Measurements from ENCODE around the gene APBB2. TPM values are rescaled to one million over a fixed set of nuclear protein-coding genes. Genes with fewer than 3 reads are reported as not detected.

Gene APBB2
- total RNA-seq, 1 donor from 2014 or later = 1.7 TPM

DNA sequence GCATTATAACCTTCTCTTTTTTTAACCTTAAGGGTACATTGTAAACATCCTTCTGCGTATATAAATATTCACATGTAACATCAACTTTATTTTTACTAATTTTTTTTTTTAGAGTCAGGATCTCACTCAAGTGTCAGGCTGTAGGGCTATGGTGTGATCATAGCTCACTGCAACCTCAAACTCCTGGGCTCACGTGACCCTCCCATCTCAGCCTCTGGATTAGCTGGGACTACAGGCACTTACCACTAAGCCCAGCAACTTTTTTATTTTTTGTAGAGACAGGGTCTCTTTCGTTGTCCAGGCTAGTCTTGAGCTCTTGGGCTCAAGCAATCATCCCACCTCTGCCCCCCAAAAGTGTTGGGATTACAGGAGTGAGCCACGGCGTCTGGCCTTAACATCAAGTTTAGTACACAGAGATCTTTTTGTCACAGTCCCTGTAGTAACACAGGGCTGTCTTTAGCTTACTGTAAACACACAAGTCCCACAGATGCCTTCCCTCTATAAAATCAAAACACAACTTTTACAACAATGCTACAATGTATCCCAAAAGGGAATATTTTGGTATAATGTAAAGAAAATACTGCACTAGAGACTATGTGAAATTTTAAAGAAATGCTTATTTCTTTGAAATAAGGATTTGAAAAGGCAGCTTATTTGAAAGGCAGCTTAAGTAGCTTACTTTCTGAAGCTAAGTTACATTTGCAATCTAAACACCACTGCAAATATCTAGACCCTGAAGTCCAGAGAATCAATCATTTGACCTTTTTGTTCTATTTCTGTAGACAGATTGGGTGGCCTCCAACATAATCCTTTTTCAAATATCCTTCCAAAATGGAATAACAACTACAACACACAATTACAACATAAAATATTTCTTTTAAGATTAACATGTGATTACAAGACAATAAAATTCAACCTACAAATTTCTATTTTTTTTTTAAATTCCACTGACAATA, 116.0 kb downstream of the APBB2 start:
- DNase-seq = no peak
- H3K36me3 Mint-ChIP-seq (ENCODE audit: low read depth) = no peaks in the 10 kb centered on the region

DNA sequence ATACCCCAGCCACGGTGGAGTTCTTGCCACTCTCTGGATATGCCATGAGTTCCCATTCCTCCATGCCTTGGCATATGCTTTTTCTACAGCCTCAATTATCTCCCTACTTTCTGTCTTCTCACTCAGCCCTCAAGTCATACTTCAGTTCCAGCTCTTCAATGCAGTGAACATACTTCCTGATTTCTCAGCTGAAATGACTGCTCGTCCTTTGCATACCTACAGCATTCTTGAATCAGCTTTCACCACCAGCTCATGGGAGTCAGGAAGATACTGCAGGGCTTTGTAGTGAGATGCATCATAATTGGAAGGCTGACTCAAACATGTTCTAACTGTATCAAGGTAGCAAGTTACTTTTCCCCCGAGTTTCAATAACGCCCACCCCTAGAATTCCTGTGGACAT, 118.4 kb downstream of the APBB2 start:
- intact Hi-C loops (cut with micrococcal nuclease) = no loop called here
- DNase-seq = no peak
- H3K36me3 Mint-ChIP-seq (ENCODE audit: low read depth) = no peaks in the 10 kb centered on the region
- no peaks in the 10 kb centered on the region for H3K9me3 Mint-ChIP-seq
- no peak overlapping the region for H3K27ac Mint-ChIP-seq
- no peak overlapping the region for H3K4me3 Mint-ChIP-seq
- H3K27me3 Mint-ChIP-seq = no peaks in the 10 kb centered on the region
- no peaks in the 10 kb centered on the region for H3K4me1 Mint-ChIP-seq

More for the DNA sequence above, 116.0 kb downstream of the APBB2 start:
- Mint-ChIP-seq H3K4me1 (no peaks in the 10 kb centered on the region), H3K27me3 (no peaks in the 10 kb centered on the region), H3K4me3 (no peak overlapping the region), H3K27ac (no peak overlapping the region), H3K9me3 (no peaks in the 10 kb centered on the region)
- intact Hi-C loops (cut with micrococcal nuclease) = no loop called here

DNA sequence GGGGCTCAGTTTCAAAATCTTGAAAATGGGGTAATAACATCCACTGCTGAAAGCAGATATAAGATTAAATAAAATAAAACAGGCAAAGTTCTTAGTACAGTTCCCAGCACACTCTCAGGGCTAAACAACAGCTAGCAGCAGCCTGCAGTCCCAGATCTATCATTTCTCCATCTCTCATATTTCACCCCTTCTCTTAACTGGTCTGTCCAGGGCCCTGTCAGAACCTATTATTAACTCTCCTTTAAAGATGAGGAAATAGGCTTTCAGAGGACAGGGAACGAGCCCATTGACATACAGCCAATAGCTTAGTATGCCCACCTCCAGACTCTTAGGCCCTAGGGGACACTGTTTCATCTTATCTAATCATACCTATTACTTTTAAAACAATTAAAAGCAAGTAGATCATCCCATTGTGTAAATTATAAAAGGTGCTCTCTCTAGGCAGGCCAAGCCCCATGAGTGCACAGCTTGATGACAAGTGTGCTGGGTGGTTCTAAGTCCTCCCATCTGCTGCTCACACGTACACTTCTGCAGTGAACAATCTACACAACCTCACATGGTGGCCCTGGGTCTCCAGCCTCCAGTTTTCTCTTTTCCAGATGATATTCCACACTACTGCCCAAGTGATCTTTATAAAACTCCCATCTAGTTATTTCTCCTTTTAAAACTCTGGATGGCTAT, 119.0 kb downstream of the APBB2 start:
- H3K4me3 Mint-ChIP-seq = no peak overlapping the region
- H3K36me3 Mint-ChIP-seq (ENCODE audit: low read depth) = no peaks in the 10 kb centered on the region
- H3K4me1 Mint-ChIP-seq = no peaks in the 10 kb centered on the region
- intact Hi-C loops (cut with micrococcal nuclease) = no loop called here
- DNase-seq = no peak
- H3K9me3 Mint-ChIP-seq = no peaks in the 10 kb centered on the region
- no peaks in the 10 kb centered on the region for H3K27me3 Mint-ChIP-seq
- H3K27ac Mint-ChIP-seq = no peak overlapping the region

DNA sequence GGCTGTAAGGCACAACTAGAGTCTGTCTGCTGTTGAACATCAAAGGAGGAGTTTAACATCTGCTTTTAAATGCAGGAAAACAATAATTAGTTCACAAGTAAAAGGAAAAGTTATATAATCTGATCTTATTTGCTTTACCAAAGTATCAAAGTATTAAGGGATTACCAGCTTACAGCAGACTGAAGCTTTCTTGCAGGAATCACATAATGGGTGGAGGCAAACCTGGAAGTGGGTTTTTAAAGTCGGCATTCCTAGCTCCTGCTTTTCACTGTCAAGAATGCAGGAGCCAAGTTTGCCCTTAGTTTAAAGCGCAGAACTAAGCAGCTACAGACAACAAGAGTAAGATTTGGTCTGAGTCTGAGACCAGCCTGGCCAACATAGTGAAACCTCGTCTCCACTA, 122.2 kb downstream of the APBB2 start:
- no peak overlapping the region for H3K4me3 Mint-ChIP-seq
- no peak overlapping the region for H3K27ac Mint-ChIP-seq
- H3K9me3 Mint-ChIP-seq = no peaks in the 10 kb centered on the region
- no peak for DNase-seq
- H3K27me3 Mint-ChIP-seq = no peaks in the 10 kb centered on the region
- H3K4me1 Mint-ChIP-seq = no peaks in the 10 kb centered on the region
- intact Hi-C loops (cut with micrococcal nuclease) = no loop called here
- H3K36me3 Mint-ChIP-seq (ENCODE audit: low read depth) = no peaks in the 10 kb centered on the region

DNA sequence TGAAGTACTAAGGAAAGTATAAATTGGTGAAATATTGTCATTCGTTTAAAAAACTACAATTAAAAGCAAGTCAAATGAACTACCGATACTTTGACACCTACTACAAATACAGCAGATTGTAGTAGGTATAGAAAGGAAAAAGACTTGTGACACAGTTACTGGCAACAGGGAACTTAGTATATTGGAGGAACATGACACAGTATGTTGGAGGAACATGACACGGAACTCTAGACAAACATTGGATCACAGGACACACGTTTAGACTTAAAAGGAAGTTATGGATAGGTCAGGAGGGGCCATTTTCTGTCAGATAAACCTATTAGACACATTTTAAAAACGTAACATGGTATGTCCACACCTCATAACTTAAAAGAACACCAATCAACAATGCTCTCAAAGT, 132.5 kb downstream of the APBB2 start:
- Mint-ChIP-seq H3K9me3 (peaks cover 4% of the 10 kb centered on the region), H3K4me1 (no peaks in the 10 kb centered on the region), H3K4me3 (no peak overlapping the region), H3K27me3 (peaks cover 2% of the 10 kb centered on the region), H3K36me3 (ENCODE audit: low read depth) (no peaks in the 10 kb centered on the region), H3K27ac (no peak overlapping the region)
- no peak for DNase-seq
- intact Hi-C loops (cut with micrococcal nuclease) = no loop called here

DNA sequence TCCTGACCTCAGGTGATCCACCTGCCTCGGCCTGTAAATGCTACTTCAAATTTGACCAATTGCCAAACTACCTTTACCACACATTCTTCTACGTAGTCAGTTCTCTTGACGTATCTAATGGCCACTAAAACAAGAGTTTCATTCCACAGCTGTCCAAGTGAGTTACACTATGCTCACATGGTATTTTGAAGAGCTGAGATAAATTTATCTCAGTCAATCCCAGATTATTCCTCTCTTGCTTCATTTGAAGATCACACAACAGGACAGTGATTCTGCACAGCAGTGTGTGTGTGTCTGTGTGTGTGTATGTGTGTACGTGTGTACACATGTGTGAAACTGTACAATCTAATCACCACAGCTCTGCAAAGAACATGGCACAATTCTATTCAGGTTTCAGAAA, 133.4 kb downstream of the APBB2 start:
- DNase-seq = no peak
- H3K36me3 Mint-ChIP-seq (ENCODE audit: low read depth) = no peaks in the 10 kb centered on the region
- H3K27ac Mint-ChIP-seq = no peak overlapping the region
- H3K4me3 Mint-ChIP-seq = no peak overlapping the region
- intact Hi-C loops (cut with micrococcal nuclease) = no loop called here
- H3K27me3 Mint-ChIP-seq = no peaks in the 10 kb centered on the region
- peaks cover 2% of the 10 kb centered on the region for H3K9me3 Mint-ChIP-seq
- H3K4me1 Mint-ChIP-seq = no peaks in the 10 kb centered on the region

DNA sequence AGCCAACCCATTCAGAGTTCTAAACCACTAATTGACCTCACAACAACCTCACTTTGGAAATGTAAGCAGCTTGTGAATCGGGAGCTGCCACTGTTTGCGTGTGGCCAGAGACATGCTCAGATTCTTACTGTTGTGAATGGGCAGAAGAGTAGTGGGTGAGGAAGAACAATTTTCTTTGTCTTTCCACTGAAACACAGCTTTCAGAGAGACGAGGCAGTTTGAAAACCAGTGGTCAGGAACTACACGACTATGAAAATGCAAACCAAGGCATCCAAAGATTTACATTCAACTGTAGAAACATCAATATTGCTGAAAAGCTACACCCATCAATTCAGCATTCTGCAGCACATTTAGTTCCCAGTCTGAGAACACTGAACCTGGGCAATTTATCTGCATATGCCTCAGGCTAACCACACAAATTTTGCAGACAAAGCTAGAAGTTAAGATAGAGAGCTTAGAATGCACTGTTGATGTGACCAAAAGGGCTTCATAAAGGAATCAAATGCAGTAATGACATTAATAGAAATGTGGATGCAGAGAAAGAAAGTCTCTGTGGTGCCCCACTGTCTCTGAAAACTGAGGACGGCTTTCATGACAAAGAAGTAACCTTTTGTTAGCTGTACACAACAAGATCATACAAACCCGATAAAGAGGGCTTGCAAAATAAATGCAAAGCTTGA, 134.3 kb downstream of the APBB2 start:
- Mint-ChIP-seq H3K9me3 (no peaks in the 10 kb centered on the region), H3K4me1 (no peaks in the 10 kb centered on the region), H3K4me3 (no peak overlapping the region), H3K27me3 (no peaks in the 10 kb centered on the region), H3K27ac (no peak overlapping the region), H3K36me3 (ENCODE audit: low read depth) (no peaks in the 10 kb centered on the region)
- intact Hi-C loops (cut with micrococcal nuclease) = no loop called here
- no peak for DNase-seq

DNA sequence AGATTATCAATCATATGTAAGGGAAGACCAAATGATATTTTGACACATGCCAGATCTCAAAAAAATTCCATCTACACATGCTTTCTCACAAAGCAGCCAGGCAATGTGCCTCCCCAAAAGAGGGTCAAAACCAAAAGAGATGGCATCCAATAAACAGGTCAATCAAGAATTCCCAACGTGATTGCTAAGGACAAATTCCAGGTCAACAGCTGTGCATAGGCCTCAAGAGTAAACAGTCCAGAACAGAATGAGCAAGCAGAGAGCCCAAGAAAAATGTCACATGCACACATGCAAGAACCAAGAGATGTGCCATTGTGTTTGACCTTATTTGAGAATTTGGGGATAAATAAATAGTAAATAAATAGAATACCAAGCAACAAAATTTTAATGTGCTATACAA, 136.7 kb downstream of the APBB2 start:
- no peaks in the 10 kb centered on the region for H3K4me1 Mint-ChIP-seq
- no peaks in the 10 kb centered on the region for H3K36me3 Mint-ChIP-seq (ENCODE audit: low read depth)
- intact Hi-C loops (cut with micrococcal nuclease) = no loop called here
- H3K27me3 Mint-ChIP-seq = no peaks in the 10 kb centered on the region
- no peaks in the 10 kb centered on the region for H3K9me3 Mint-ChIP-seq
- no peak overlapping the region for H3K4me3 Mint-ChIP-seq
- no peak for DNase-seq
- H3K27ac Mint-ChIP-seq = no peak overlapping the region

DNA sequence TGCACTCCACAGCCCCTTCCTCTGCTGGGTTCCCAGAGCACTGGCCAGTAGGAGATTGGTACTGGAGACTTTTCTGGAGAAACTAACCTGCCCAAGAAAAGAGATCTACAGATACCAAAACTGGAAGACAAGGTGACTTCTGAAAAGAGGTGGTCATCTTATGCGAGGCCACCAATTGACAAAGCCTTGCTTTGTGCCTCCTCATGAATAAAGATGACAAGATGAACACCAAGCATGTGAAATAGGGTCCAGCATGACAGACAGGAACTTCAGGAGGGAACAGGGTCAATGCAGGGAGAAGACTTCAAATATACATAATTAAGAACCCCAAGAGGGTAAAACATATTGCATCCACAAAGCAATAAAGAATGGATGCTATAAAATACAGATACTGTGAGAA, 137.9 kb downstream of the APBB2 start:
- Mint-ChIP-seq H3K4me1 (no peaks in the 10 kb centered on the region), H3K9me3 (no peaks in the 10 kb centered on the region), H3K4me3 (no peak overlapping the region), H3K27me3 (no peaks in the 10 kb centered on the region), H3K36me3 (ENCODE audit: low read depth) (no peaks in the 10 kb centered on the region), H3K27ac (no peak overlapping the region)
- intact Hi-C loops (cut with micrococcal nuclease) = no loop called here
- DNase-seq = no peak

DNA sequence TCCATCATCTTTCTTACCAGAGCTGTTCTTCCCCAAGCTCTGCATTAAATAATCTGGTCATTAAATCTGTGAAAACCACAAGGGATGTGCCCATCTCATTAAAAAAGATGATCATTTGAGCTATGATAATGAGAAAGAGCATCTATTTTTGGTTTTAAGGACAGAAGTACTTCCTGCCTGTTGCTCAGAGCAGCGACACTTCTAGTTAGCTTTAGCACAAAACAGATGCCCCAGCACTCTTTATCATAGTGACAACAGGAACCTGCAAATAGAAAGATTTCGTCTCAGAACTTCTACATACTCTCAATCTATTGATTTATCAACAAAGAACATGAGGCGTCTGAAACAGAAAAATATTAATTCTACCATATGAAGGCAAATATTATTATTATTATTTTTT, 140.1 kb downstream of the APBB2 start:
- intact Hi-C loops (cut with micrococcal nuclease) = no loop called here
- Mint-ChIP-seq H3K4me3 (no peak overlapping the region), H3K36me3 (ENCODE audit: low read depth) (no peaks in the 10 kb centered on the region), H3K4me1 (no peaks in the 10 kb centered on the region), H3K27ac (no peak overlapping the region), H3K9me3 (no peaks in the 10 kb centered on the region), H3K27me3 (no peaks in the 10 kb centered on the region)
- no peak for DNase-seq

DNA sequence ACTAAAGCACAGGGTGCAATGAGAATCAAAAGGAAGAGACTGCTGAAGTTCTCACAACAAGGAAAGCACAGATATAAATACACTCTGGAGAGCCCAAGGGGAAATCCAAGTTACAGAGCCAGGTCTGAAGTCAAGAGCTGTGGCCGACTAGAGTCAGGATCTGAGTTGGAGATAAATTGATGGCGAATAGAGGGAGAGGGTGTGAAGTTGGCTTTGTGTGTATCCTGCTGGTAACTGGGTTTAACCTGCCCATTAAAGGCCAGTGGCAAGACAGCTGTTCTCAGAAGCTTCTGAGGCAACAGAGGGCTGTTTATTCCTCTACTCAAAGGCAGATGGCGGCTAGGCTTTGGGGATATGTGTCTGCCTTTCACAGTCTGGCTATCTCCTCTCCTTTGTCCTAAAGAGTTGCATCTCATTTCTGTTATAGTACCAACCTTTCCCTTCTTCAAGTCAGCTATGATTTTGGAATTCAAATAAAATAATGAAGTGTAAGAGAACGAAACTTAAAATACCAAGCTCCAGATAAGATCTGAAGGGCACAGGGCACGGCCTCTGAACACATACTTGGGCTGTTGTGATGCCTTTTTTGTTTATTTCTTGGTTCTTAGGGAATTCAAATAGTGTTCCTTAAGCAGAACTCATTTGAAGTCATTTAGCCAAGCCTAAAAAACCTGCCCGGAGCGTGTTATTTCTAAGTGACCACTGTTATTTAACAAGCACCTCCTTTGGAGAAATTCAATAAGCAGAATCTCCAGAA, 142.1 kb downstream of the APBB2 start:
- Mint-ChIP-seq H3K4me3 (no peak overlapping the region), H3K27me3 (no peaks in the 10 kb centered on the region), H3K9me3 (no peaks in the 10 kb centered on the region), H3K27ac (no peak overlapping the region), H3K36me3 (ENCODE audit: low read depth) (no peaks in the 10 kb centered on the region), H3K4me1 (no peaks in the 10 kb centered on the region)
- DNase-seq = no peak
- intact Hi-C loops (cut with micrococcal nuclease) = no loop called here

DNA sequence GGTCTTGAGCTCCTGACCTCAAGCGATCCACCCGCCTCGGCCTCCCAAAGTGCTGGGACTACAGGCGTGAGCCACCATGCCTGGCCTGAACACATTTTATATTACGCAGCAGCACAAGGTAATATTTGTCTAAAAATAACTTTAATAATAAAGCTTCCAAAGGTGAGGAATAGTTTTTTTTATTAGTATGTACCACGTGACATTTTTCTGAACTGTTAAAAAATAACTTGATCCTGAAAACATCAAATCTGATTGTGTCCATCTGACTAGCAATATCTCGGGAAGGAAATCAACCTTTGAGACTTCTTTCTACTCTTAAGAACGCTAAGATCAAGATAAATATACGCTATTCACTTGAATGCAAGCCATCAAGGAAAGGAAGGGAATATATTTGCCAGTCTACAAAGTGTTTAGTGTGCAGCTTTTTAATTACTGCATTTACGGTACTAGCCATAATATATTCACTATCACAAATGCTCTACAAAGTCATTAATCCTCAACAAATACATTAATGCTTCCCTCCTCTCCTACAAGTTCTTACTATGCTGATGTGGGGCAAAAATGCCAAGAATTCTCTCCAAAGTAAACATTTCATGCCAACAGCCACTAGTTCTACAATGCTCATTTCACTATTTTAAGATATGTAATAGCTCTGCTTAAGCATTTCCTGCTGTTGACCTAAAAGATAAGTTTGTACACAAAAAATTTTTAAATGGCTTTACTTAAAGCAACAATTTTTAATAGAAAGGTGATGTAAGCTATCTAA, 143.6 kb downstream of the APBB2 start:
- no peak overlapping the region for H3K27ac Mint-ChIP-seq
- no peak for DNase-seq
- H3K27me3 Mint-ChIP-seq = no peaks in the 10 kb centered on the region
- H3K4me1 Mint-ChIP-seq = no peaks in the 10 kb centered on the region
- H3K4me3 Mint-ChIP-seq = no peak overlapping the region
- intact Hi-C loops (cut with micrococcal nuclease) = no loop called here
- H3K9me3 Mint-ChIP-seq = no peaks in the 10 kb centered on the region
- no peaks in the 10 kb centered on the region for H3K36me3 Mint-ChIP-seq (ENCODE audit: low read depth)

DNA sequence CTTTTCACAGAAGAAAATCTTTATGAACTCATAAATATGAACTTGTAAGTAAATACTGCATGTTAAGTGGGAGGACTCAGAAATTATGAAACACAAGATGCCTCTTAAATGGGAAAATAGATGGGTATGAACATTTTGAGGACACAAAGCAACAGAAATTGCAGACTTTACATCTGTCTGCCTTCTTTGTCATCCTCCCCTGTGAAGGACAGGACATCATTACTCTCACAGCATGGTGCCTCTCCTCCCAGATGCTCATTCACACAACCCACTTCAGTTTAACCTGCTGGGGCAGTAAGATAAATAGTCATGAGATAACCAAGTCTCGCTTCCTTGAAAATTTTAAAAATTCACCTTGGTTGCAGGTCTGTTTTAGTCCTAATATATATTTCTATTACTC, 144.5 kb downstream of the APBB2 start:
- no peak overlapping the region for H3K27ac Mint-ChIP-seq
- H3K27me3 Mint-ChIP-seq = no peaks in the 10 kb centered on the region
- no peaks in the 10 kb centered on the region for H3K4me1 Mint-ChIP-seq
- no peak overlapping the region for H3K4me3 Mint-ChIP-seq
- no peaks in the 10 kb centered on the region for H3K36me3 Mint-ChIP-seq (ENCODE audit: low read depth)
- H3K9me3 Mint-ChIP-seq = no peaks in the 10 kb centered on the region
- intact Hi-C loops (cut with micrococcal nuclease) = no loop called here
- no peak for DNase-seq
